ENCODE measurements around the gene FAM81B.

DNA sequence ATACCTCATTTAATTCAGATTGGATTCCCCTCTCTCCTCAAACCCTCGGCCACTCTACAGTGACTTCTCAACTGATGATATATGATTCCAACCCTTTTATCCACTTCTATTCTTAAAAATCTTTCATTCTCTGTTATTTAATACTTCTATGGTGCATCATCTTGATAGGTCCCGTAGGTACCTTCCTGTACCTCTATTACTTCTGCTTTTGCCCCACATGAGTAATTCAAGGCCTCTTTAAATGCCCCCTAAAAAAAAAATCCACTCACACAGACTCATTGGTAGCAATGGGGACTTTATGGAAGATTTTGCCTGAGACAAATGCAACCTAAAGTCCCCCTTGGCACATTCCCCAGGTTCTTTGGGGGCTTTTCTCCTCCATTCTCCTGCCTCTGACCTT, 54.3 kb downstream of the FAM81B start:
- TF ChIP-seq, protein P1, sequence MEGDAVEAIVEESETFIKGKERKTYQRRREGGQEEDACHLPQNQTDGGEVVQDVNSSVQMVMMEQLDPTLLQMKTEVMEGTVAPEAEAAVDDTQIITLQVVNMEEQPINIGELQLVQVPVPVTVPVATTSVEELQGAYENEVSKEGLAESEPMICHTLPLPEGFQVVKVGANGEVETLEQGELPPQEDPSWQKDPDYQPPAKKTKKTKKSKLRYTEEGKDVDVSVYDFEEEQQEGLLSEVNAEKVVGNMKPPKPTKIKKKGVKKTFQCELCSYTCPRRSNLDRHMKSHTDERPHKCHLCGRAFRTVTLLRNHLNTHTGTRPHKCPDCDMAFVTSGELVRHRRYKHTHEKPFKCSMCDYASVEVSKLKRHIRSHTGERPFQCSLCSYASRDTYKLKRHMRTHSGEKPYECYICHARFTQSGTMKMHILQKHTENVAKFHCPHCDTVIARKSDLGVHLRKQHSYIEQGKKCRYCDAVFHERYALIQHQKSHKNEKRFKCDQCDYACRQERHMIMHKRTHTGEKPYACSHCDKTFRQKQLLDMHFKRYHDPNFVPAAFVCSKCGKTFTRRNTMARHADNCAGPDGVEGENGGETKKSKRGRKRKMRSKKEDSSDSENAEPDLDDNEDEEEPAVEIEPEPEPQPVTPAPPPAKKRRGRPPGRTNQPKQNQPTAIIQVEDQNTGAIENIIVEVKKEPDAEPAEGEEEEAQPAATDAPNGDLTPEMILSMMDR (IDR thresholded peaks at IDR 0.05) = no peak
- TF ChIP-seq POLR2A (IDR thresholded peaks at IDR 0.05) = no peak
- no peak for TF ChIP-seq POLR2AphosphoS5 (IDR thresholded peaks at IDR 0.05)
- no peak for TF ChIP-seq EP300 (IDR thresholded peaks at IDR 0.05)
